Vagina (tissue), 2 donors: ENCODE results near the gene GFI1B.

ENCODE experiments used
- CTCF ChIP-seq, 3 experiments: fragments of 450-650 bp in 2 of 3; fragments of 200-600 bp in 1 of 3; sonication (generic) in 1 of 3; IDR thresholded peaks; one replicate each; pipeline ENCODE4 v1.5.1; 2017 to 2019; ENCODE audit warnings: antibody characterized with exemption in 3 of 3, mild to moderate bottlenecking in 2 of 3, moderate library complexity in 2 of 3
- POLR2A ChIP-seq, 2 donors: fragments of 450-650 bp; IDR thresholded peaks; one replicate each; pipeline ENCODE4 v1.6.1; 2017; ENCODE audit warnings: antibody characterized with exemption in 2 of 2, mild to moderate bottlenecking in 2 of 2, moderate library complexity in 2 of 2
- POLR2AphosphoS5 ChIP-seq, 2 donors: sonication (generic); formaldehyde crosslinking; IDR thresholded peaks; one replicate each; pipeline ENCODE4 v1.9.0; 2017; ENCODE audit warnings: antibody characterized with exemption in 2 of 2, mild to moderate bottlenecking in 2 of 2, low read depth in 1 of 2; ENCODE audit not compliant: insufficient read depth in 1 of 2

DNA sequence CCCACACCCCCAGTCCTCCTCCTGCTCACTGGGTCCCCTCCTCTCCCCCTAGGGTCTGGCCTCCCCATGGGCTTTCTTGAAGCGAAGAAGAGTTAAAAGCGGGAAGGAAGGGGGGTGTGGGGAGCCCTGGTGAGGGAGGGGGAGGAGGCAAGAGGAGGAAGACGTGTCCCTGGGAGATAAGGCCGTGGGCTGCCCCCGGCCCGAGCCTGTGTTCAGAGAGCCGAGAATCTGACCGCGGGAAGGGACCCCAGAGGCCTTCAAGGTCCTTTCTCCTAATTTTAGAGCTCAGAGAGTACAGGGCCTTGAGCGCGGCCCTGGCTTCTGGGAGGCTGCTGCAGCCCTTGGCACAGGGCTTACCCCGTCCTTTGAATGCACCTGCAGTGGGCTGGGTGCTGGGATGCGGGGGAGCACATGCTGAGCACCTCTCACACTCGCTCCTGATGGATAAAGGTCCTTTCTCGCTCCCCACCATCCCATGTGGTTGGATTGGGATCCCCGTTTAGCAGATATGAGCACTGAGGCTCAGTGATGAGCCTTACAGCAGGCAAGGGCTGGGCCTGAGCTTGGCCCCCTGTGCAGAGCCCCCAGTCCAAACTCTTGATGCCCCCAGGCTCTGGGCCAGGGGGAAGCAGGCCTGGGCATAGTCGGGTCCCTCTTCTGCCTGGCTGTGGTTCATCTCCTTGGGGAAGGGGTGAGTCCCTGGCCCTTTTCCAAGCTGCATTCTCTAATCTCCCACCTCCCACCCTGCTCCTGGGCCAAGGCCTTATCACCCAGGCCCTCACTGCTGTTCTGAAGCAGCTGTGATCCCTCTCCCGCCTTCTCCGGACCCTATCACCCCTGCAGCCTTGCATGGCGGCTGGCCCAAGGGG is 5.9 kb downstream of the GFI1B start:
- TF ChIP-seq CTCF (IDR thresholded peaks at IDR 0.05) (no peak), POLR2A (IDR thresholded peaks at IDR 0.05) (no peak), POLR2AphosphoS5 (IDR thresholded peaks at IDR 0.05; ENCODE audit: insufficient read depth in 1 of 2, low read depth in 1 of 2) (no peak)
